Fibroblast of the aortic adventitia (primary cell): ENCODE measurements around the gene SPINK13. TPM values are rescaled to one million over a fixed set of nuclear protein-coding genes. Genes with fewer than 3 reads are reported as not detected.

ENCODE experiments used
- DNase-seq: peaks from one replicate; pipeline ENCODE4 v3.0.0-alpha.2; 2010; ENCODE audit warnings: low read depth
- H3K4me3 ChIP-seq: 2 replicates; pipeline ENCODE4 v1.5.1; 2011; ENCODE audit warnings: low read depth, mild to moderate bottlenecking, control low read depth, low read length, moderate library complexity
- total RNA-seq: library from RNA; depleted of rRNA; stranded (reverse); fragments of >200 nt; gene quantifications from 2 replicates; pipeline ENCODE4 v1.2.3, GENCODE V29; 2012; ENCODE audit warnings: low replicate concordance
- TF ChIP-seq, protein P1 (sequence below): IDR thresholded peaks from 2 replicates; pipeline ENCODE4 v1.5.1; 2011; ENCODE audit warnings: mild to moderate bottlenecking, low read length, control low read depth, inconsistent platforms; ENCODE audit not compliant: insufficient read depth

SPINK13 gene, protein sequence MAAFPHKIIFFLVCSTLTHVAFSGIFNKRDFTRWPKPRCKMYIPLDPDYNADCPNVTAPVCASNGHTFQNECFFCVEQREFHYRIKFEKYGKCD
- not detected in 2 replicates for total RNA-seq

DNA sequence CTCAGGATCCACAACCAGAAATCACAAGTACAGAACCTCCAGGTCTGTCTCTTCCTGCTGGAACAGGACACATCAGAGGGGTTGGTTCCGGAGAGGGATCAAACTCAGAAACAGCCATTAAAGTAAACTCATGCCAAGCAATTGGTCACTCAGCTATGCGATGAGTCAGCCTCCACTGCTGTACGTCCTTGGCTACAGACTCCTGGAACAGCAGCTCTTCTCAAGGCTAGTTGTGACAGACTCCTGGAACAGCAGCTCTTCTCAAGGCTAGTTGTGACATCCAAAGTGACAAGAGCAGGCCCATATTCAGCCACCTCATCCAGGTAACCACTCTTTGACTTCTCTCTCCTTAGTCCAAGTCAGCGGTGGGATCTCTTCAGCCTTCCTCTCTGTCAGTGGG lies at the start of gene SPINK13:
Gene SPINK13, plus strand, starts transcription at position 229 of the 400 bp plus-strand sequence. CDS start 1,279 bp downstream, outside the sequence.
- TF ChIP-seq, protein P1, sequence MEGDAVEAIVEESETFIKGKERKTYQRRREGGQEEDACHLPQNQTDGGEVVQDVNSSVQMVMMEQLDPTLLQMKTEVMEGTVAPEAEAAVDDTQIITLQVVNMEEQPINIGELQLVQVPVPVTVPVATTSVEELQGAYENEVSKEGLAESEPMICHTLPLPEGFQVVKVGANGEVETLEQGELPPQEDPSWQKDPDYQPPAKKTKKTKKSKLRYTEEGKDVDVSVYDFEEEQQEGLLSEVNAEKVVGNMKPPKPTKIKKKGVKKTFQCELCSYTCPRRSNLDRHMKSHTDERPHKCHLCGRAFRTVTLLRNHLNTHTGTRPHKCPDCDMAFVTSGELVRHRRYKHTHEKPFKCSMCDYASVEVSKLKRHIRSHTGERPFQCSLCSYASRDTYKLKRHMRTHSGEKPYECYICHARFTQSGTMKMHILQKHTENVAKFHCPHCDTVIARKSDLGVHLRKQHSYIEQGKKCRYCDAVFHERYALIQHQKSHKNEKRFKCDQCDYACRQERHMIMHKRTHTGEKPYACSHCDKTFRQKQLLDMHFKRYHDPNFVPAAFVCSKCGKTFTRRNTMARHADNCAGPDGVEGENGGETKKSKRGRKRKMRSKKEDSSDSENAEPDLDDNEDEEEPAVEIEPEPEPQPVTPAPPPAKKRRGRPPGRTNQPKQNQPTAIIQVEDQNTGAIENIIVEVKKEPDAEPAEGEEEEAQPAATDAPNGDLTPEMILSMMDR, result no peak
- DNase-seq, result peak; percentile 52
- no peak within 1 kb of the TSS for H3K4me3 ChIP-seq

DNA sequence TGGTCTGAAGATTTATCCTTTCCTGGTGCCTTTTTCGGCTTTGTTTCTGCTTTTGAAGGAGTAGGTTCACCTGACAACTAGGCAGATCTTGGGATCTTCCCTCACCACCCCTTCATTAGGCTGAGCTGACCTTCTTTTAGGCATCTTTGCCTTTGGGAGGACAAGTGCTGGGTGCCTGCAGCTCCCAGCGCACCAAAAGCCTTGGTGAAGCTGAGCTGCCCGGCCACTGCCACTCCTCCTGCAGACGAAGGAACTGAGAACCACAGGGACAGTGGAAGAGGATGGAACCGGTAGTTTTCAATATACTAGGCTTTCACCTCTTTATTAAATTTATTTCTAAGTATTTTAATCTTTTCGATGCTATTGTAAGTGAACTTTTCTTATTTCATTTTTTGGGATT lies 47.1 kb upstream of the SPINK13 start:
- DNase-seq, result no peak
- no peak overlapping the region for H3K4me3 ChIP-seq
- TF ChIP-seq, protein P1, result no peak

DNA sequence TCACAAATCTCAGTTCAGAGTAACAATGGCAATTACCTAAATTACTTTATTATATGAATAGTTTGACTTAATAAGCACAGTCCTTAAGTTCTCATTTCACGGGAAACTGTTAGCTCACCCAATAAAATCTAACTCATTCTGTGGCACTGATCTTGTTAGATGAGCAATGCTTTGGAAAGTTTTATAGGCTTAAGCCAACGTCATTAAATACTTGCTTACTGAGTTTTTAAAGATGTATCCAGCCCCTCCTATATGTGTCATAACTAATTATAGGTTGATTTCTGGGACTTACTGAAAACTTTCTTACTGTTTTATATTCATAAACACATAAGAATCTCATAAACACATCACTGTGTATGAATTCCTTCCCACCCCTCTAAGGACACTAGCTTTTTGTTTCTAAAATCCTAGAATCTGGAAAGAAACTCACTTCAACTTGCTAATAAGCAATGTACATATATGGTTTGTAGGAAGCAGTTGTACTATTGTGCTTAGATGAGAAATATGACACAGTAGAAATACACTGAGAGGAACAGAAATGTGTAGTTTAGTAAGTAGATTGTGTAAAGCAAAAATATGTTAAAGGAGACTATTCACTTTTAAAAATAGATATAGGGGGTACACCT lies 44.4 kb upstream of the SPINK13 start:
- H3K4me3 ChIP-seq, result no peak overlapping the region
- TF ChIP-seq, protein P1, result no peak
- DNase-seq, result no peak

- no peak for DNase-seq
- no peak overlapping the region for H3K4me3 ChIP-seq
- TF ChIP-seq, protein P1, result no peak
Measured at GRCh38 chr5:148228392-148228984, 40.1 kb upstream of the SPINK13 start.

DNA sequence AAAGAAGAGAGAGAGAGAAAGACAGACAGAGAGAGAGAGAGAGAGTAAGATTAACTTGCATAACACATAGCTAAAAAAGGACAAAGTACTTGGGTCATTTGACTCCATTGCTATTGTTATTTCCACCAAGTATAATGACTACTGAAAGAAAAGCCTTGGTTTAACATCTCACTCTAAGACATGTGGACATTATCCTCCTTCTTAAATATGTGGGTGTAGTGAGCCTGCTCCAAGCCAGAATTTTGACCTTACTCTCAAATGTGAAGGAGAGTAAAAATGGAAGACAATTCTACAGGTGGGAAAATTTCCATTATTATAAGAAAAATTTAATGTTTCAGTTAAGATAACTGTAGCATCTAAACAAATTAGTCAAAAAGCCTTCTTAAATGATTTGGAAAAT lies 38.8 kb upstream of the SPINK13 start:
- TF ChIP-seq, protein P1, result no peak
- no peak for DNase-seq
- H3K4me3 ChIP-seq, result no peak overlapping the region

DNA sequence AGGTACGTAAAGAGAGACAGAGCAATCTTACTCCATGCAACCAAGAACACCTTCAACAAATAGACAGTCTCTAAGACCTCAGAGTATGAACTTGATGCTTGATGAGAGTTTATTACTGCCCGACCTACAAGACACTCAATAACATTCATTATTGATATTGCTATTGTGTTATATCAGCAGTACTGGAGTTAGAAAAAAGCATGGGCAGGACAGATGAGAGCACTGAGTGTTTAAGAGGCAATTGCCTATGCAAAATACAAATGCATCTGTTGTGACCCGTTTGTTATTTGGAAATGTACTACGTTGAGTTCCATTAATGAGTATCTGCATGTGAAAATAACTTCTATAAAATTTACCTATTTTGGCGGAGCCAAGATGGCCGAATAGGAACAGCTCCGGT lies 38.4 kb upstream of the SPINK13 start:
- no peak overlapping the region for H3K4me3 ChIP-seq
- TF ChIP-seq, protein P1, result no peak
- DNase-seq, result no peak
